H1 (cell line): ENCODE results near the gene ASB6. TPM values are rescaled to one million over a fixed set of nuclear protein-coding genes. Genes with fewer than 3 reads are reported as not detected.

ENCODE experiments used
- CTCF ChIA-PET: fragments of 300-600 bp; sonication (Branson Sonifier 250); formaldehyde crosslinking; loops from one replicate; lab custom pipeline; 2021; ENCODE audit not compliant: partially characterized antibody; lab: Charles Lee
- POLR2A ChIA-PET: fragments of 300-600 bp; sonication (Branson Sonifier 250); formaldehyde crosslinking; loops from one replicate; lab custom pipeline; 2021; ENCODE audit warnings: inconsistent platforms; ENCODE audit not compliant: partially characterized antibody; lab: Charles Lee
- DNase-seq, 2 experiments: peaks; one replicate each; pipeline versions ENCODE4 v3.0.0 to v3.0.0-alpha.2; 2010 to 2022; ENCODE audit warnings: low spot score in 2 of 2, low read depth in 1 of 2, mixed read lengths in 1 of 2
- FAIRE-seq: peaks from 2 replicates; lab custom pipeline; 2011; peaks lifted over from hg19 to GRCh38; lab: Jason Lieb, UNC
- H2AFZ ChIP-seq: 2 replicates; pipeline ENCODE4 v1.8.1; 2012; ENCODE audit warnings: low read length, inconsistent platforms
- H2AK5ac ChIP-seq: 2 replicates; pipeline ENCODE4 v1.6.1; 2013; ENCODE audit warnings: low read depth, low read length
- H2BK120ac ChIP-seq: replicated peaks from 2 replicates; pipeline ENCODE3; 2013; ENCODE audit warnings: low read depth, low read length, inconsistent platforms
- H2BK12ac ChIP-seq: 2 replicates; pipeline ENCODE4 v1.6.1; 2013; ENCODE audit warnings: low read depth, low read length
- H2BK15ac ChIP-seq: 2 replicates; pipeline ENCODE4 v1.6.1; 2013; ENCODE audit warnings: low read length
- H2BK20ac ChIP-seq: 2 replicates; pipeline ENCODE4 v1.6.1; 2013; ENCODE audit warnings: low read length
- H2BK5ac ChIP-seq: 2 replicates; pipeline ENCODE4 v1.6.1; 2013; ENCODE audit warnings: low read depth, low read length
- H3K14ac ChIP-seq: 2 replicates; pipeline ENCODE4 v1.6.1; 2013; ENCODE audit warnings: inconsistent platforms; ENCODE audit not compliant: insufficient read length
- H3K18ac ChIP-seq: 2 replicates; pipeline ENCODE4 v1.6.1; 2013; ENCODE audit warnings: low read length; ENCODE audit errors: extremely low read depth
- H3K23ac ChIP-seq: 2 replicates; pipeline ENCODE4 v1.6.1; 2013; ENCODE audit warnings: inconsistent platforms; ENCODE audit not compliant: insufficient read length
- H3K23me2 ChIP-seq: 2 replicates; pipeline ENCODE4 v1.6.1; 2013; ENCODE audit warnings: low read depth, low read length
- H3K27ac ChIP-seq: 2 replicates; pipeline ENCODE4 v1.6.1; 2011; ENCODE audit warnings: low read depth, low read length, inconsistent platforms
- H3K27me3 ChIP-seq, 4 experiments: replicated peaks in 1 of 4; 1 replicate in 1 of 4; 2 replicates in 3 of 4; pipeline versions ENCODE4 v1.6.1 to v1.8.1; 2011 to 2013; ENCODE audit warnings: low read length in 3 of 4, mild to moderate bottlenecking in 3 of 4, inconsistent platforms in 2 of 4, mixed read lengths in 2 of 4, moderate library complexity in 1 of 4; ENCODE audit not compliant: control insufficient read depth in 3 of 4, insufficient read depth in 3 of 4; ENCODE audit errors: extremely low read depth in 1 of 4
- H3K36me3 ChIP-seq, 4 experiments: 2 replicates each; pipeline versions ENCODE4 v1.6.1 to v1.8.1; 2011 to 2013; ENCODE audit warnings: mild to moderate bottlenecking in 4 of 4, low read length in 3 of 4, moderate library complexity in 2 of 4, control low read depth in 1 of 4, inconsistent platforms in 1 of 4; ENCODE audit not compliant: insufficient read depth in 4 of 4, control insufficient read depth in 2 of 4
- H3K4ac ChIP-seq: replicated peaks from 2 replicates; pipeline ENCODE3; 2013; ENCODE audit warnings: low read length, low read depth, mixed read lengths, inconsistent platforms; ENCODE audit not compliant: insufficient read length
- H3K4me1 ChIP-seq, 4 experiments: replicated peaks in 1 of 4; 1 replicate in 1 of 4; 2 replicates in 3 of 4; pipeline versions ENCODE4 v1.6.1 to v1.8.1; 2011 to 2013; ENCODE audit warnings: low read length in 3 of 4, inconsistent platforms in 2 of 4, mixed read lengths in 1 of 4; ENCODE audit not compliant: insufficient read depth in 4 of 4, control insufficient read depth in 3 of 4
- H3K4me2 ChIP-seq, 2 experiments: 2 replicates each; pipeline versions ENCODE4 v1.6.1 to v1.8.1; 2011 to 2013; ENCODE audit warnings: low read depth in 2 of 2, low read length in 2 of 2, control low read depth in 1 of 2, inconsistent platforms in 1 of 2, mild to moderate bottlenecking in 1 of 2; ENCODE audit not compliant: insufficient read depth in 1 of 2
- H3K4me3 ChIP-seq, 4 experiments: fragments of 200-600, 300-600 bp in 1 of 4; sonication (generic), shearing (Covaris generic), sonication (Bioruptor Twin) in 1 of 4; 2 replicates each; pipeline versions ENCODE4 v1.5.1 to v1.8.1; 2011 to 2016; ENCODE audit warnings: low read length in 4 of 4, low read depth in 3 of 4, control low read depth in 2 of 4, inconsistent platforms in 2 of 4, mild to moderate bottlenecking in 2 of 4, mixed read lengths in 1 of 4, moderate library complexity in 1 of 4; ENCODE audit not compliant: insufficient read depth in 2 of 4; ENCODE audit errors: extremely low read depth in 1 of 4
- H3K56ac ChIP-seq: replicated peaks from 2 replicates; pipeline ENCODE3; 2013; ENCODE audit warnings: low read depth, mild to moderate bottlenecking, mixed read lengths, low read length, inconsistent platforms; ENCODE audit not compliant: insufficient read length
- H3K79me1 ChIP-seq: 2 replicates; pipeline ENCODE4 v1.6.1; 2013; ENCODE audit warnings: low read depth, low read length, control low read depth
- H3K79me2 ChIP-seq, 2 experiments: 2 replicates each; pipeline versions ENCODE4 v1.6.1 to v1.8.1; 2012 to 2013; ENCODE audit warnings: low read length in 2 of 2, mild to moderate bottlenecking in 2 of 2, inconsistent platforms in 1 of 2; ENCODE audit not compliant: insufficient read depth in 2 of 2, control insufficient read depth in 1 of 2
- H3K9ac ChIP-seq, 4 experiments: replicated peaks in 1 of 4; 1 replicate in 1 of 4; 2 replicates in 3 of 4; pipeline versions ENCODE4 v1.6.1 to v1.8.1; 2011 to 2013; ENCODE audit warnings: low read depth in 3 of 4, low read length in 3 of 4, control low read depth in 2 of 4, mild to moderate bottlenecking in 2 of 4, moderate library complexity in 2 of 4, inconsistent platforms in 1 of 4; ENCODE audit errors: extremely low read depth in 1 of 4
- H3K9me3 ChIP-seq, 2 experiments: 2 replicates each; pipeline versions ENCODE4 v1.6.1 to v1.8.1; 2012 to 2013; ENCODE audit warnings: mild to moderate bottlenecking in 2 of 2, moderate library complexity in 2 of 2, control low read depth in 1 of 2, inconsistent platforms in 1 of 2, low read depth in 1 of 2, low read length in 1 of 2, mixed read lengths in 1 of 2; ENCODE audit not compliant: insufficient read depth in 2 of 2
- H4K20me1 ChIP-seq, 2 experiments: replicated peaks in 1 of 2; 2 replicates each; pipeline versions ENCODE3 to v1.8.1; 2011 to 2013; ENCODE audit warnings: inconsistent platforms in 2 of 2, low read length in 2 of 2, mild to moderate bottlenecking in 1 of 2; ENCODE audit not compliant: insufficient read depth in 2 of 2, control insufficient read depth in 1 of 2
- H4K5ac ChIP-seq: 2 replicates; pipeline ENCODE4 v1.6.1; 2013; ENCODE audit warnings: low read length, low read depth, mixed read lengths, inconsistent platforms; ENCODE audit not compliant: insufficient read length
- H4K8ac ChIP-seq: 2 replicates; pipeline ENCODE4 v1.8.0; 2013; ENCODE audit warnings: mild to moderate bottlenecking, moderate library complexity, low read length, inconsistent platforms; ENCODE audit not compliant: insufficient read depth; ENCODE audit errors: extremely low read depth
- H4K91ac ChIP-seq: replicated peaks from 2 replicates; pipeline ENCODE3; 2013; ENCODE audit warnings: low read length, mixed read lengths, inconsistent platforms; ENCODE audit not compliant: insufficient read length
- EP300 ChIP-seq, 2 experiments: IDR thresholded peaks; 1 replicate in 1 of 2; 2 replicates in 1 of 2; pipeline ENCODE4 v1.6.1; 2011 to 2012; ENCODE audit warnings: low read depth in 2 of 2, low read length in 2 of 2, mild to moderate bottlenecking in 2 of 2, borderline replicate concordance in 1 of 2, inconsistent platforms in 1 of 2, moderate library complexity in 1 of 2
- KDM1A ChIP-seq: fragments of 200-600, 300-600 bp; sonication (generic); IDR thresholded peaks from 2 replicates; pipeline ENCODE4 v1.7.1; 2016; ENCODE audit warnings: mild to moderate bottlenecking, low read length, borderline replicate concordance
- POLR2A ChIP-seq, 2 experiments: IDR thresholded peaks; 1 replicate in 1 of 2; 2 replicates in 1 of 2; pipeline ENCODE4 v1.6.1; 2011; ENCODE audit warnings: low read depth in 2 of 2, low read length in 2 of 2, mild to moderate bottlenecking in 2 of 2; ENCODE audit errors: control extremely low read depth in 1 of 2
- ZNF274 ChIP-seq: IDR thresholded peaks from 2 replicates; pipeline ENCODE4 v1.7.0; 2012; ENCODE audit warnings: low read length, borderline replicate concordance; ENCODE audit errors: extremely low read depth
- WGBS, 2 experiments: shearing (Covaris generic) in 1 of 2; methylation state at CpG; one replicate each; pipeline versions ENCODE4 v1.1.6 to v1.1.7; 2013 to 2015; ENCODE audit warnings: low lambda C conversion rate in 2 of 2, mixed read lengths in 2 of 2, inconsistent platforms in 1 of 2, low coverage in 1 of 2, missing lambda C conversion rate in 1 of 2; ENCODE audit not compliant: insufficient replicate concordance in 2 of 2, insufficient coverage in 1 of 2, insufficient read length in 1 of 2; ENCODE audit errors: extremely low coverage in 1 of 2, missing lambda C conversion rate in 1 of 2; 5-methylcytosine and 5-hydroxymethylcytosine counted together
- polyA plus RNA-seq, 7 experiments: library from polyadenylated mRNA; depleted of rRNA in 3 of 7; stranded (reverse) in 5 of 7; unstranded in 2 of 7; fragments of >200 nt in 5 of 7; fragments of 200-250 nt in 2 of 7; gene quantifications; 1 replicate in 5 of 7; 2 replicates in 1 of 7; 4 replicates in 1 of 7; pipeline versions ENCODE4 v1.2.1 to v1.2.3, GENCODE V29; 2011 to 2013; ENCODE audit warnings: missing spikeins in 2 of 7, mixed read lengths in 2 of 7
- total RNA-seq: library from RNA; stranded (reverse); fragmentation: NEBNext Ultra II Directional; extraction: Animal tissue kit (Norgen Biotek cat#: 25700); gene quantifications from 2 replicates; pipeline ENCODE4 v1.2.1, GENCODE V29; 2021

Gene ASB6
- total and polyA plus RNA-seq, 2 of the 8 experiments (the other 6 are each of a cell fraction or from before 2014, with no cell fraction given) = 14.0 to 17.3 TPM

DNA sequence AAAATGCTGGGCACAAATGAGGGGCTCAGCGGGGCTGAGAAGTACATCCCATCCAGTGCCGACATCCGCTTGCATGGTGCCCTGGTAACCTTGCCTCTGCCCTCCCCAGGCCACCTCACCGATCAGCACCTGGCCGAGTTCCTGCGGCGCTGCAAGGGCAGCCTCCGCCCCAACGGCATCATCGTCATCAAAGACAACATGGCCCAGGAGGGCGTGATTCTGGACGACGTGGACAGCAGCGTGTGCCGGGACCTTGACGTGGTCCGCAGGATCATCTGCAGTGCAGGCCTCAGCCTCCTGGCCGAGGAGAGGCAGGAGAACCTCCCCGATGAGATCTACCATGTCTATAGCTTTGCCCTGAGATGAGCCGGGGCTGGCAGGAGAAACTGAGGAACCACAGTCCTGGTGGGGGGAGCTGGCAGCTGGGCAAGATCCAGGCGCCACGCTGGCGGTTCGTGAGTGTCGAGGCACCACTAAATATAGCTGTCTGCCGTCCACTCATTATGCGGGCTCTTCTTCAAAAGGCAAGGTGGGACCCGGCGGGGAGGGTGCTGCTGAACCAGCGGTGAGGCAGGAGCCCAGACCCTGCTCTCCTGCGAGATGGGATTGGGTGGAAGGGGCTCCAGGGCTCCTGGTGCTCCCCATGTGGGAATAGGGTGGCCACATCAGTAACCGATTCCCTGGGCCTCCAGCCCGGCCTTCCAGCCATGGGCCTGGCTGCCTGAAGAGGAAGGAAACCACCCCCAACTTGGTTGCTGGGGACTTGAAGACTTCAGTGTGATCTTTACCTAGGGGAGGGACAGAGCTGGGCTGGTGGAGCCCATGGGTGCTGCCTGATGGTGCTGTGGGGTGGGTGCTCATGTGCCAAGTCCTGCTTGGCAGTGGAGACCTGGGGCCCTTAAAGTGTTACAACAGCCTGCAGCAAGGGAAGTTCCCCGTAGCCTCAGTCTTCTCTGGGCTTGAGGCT, 6.6 kb downstream of the ASB6 start:
- ChIA-PET POLR2A (interaction anchor here (1.1 to 8.2 kb wide), 3 partner anchors 8 to 422 kb away, joined by 3 to 95 read pairs (median 3); partner anchors contain the start of gene NTMT1), CTCF (interaction anchor here (0.8 to 6.5 kb wide), 2 partner anchors 9 to 85 kb away, joined by 3 to 56 read pairs; partner anchors contain the start of gene NTMT1)
- H3K4ac ChIP-seq = peak overlapping the region; percentile 7
- H3K9me3 ChIP-seq = no peaks in the 10 kb centered on the region
- no peak overlapping the region for H2BK5ac ChIP-seq
- H3K56ac ChIP-seq = no peak overlapping the region
- H3K23ac ChIP-seq = no peak overlapping the region
- no peak overlapping the region for H2AFZ ChIP-seq
- H3K27ac ChIP-seq = no peak overlapping the region
- peaks cover 23% of the 10 kb centered on the region for H3K79me1 ChIP-seq
- no peak overlapping the region for H2AK5ac ChIP-seq
- DNase-seq = no peak
- H3K9ac ChIP-seq = no peak overlapping the region
- H2BK12ac ChIP-seq = no peak overlapping the region
- H3K14ac ChIP-seq = no peak overlapping the region
- no peak overlapping the region for H3K4me3 ChIP-seq
- H3K4me2 ChIP-seq = no peak overlapping the region
- H3K79me2 ChIP-seq = peaks cover 13 to 34% of the 10 kb centered on the region in 2 experiments; a peak in 3 of 4 replicates
- no peaks in the 10 kb centered on the region for H3K27me3 ChIP-seq
- peaks cover 28 to 56% of the 10 kb centered on the region in 2 experiments for H4K20me1 ChIP-seq
- H4K91ac ChIP-seq = no peak overlapping the region
- TF ChIP-seq POLR2A (IDR thresholded peaks at IDR 0.05; ENCODE audit: control extremely low read depth in 1 of 2, low read depth in 2 of 2, low read length in 2 of 2) (0 out of 3 replicates have a peak, but pooled peaks of 1 of the 2 experiments have one; percentile 7), KDM1A (no peak), EP300 (IDR thresholded peaks at IDR 0.05; ENCODE audit: borderline replicate concordance in 1 of 2, low read depth in 2 of 2, low read length in 2 of 2) (no peak), ZNF274 (no peak)
- 96% methylated on average over 34 of the region's 34 CpGs; no CpG with 5 or more reads in 1 of the 2 experiments for WGBS, 2 experiments
- H4K5ac ChIP-seq = no peak overlapping the region
- peaks cover 0 to 5% (median 1%) of the 10 kb centered on the region in 4 experiments; a peak in 4 of 7 replicates for H3K4me1 ChIP-seq
- H3K36me3 ChIP-seq = peaks cover 13 to 64% (median 36%) of the 10 kb centered on the region in 4 experiments
- FAIRE-seq = no peak
- H3K23me2 ChIP-seq = no peaks in the 10 kb centered on the region
- H2BK120ac ChIP-seq = no peak overlapping the region
- no peak overlapping the region for H2BK20ac ChIP-seq
- peak overlapping the region; percentile 57; the same call in 1 of the 2 replicates for H4K8ac ChIP-seq
- no peak overlapping the region for H3K18ac ChIP-seq
- H2BK15ac ChIP-seq = no peak overlapping the region
